HG03432 (cell line): Measurements from ENCODE around the gene ADNP.
A peak's percentile ranks its signal among the peaks of the same experiment; 100 is the strongest.
"Not testable (repeated sequence)": the region's sequence is repeated elsewhere in the genome, so short reads cannot be mapped to it uniquely, and the experiment has no call there.

Experiments used
- ATAC-seq: cut with Tn5 transposase; IDR thresholded peaks from one replicate; pipeline ENCODE4 v1.9.1; 2021; ENCODE audit warnings: mild to moderate bottlenecking, moderate library complexity; ENCODE audit not compliant: unreplicated experiment

The ADNP gene

GRCh38 chr20:50931306-50932015 lies at the start of gene ADNP:
Gene ADNP (minus strand): TSS chr20:50931437. CDS start chr20:50903996, 27,441 bp downstream.
- peak; percentile 68 for ATAC-seq

- no peak for ATAC-seq
Measured at GRCh38 chr20:50980071-50980681, 48.9 kb upstream of the ADNP start.

- not testable (repeated sequence) for ATAC-seq
Measured at GRCh38 chr20:50978533-50978932, 47.3 kb upstream of the ADNP start.

GRCh38 chr20:50977066-50978021 lies 46.1 kb upstream of the ADNP start:
- no peak for ATAC-seq

GRCh38 chr20:50975701-50976330 lies 44.6 kb upstream of the ADNP start:
- no peak for ATAC-seq

GRCh38 chr20:50969912-50970311 lies 38.7 kb upstream of the ADNP start:
- no peak for ATAC-seq

- no peak for ATAC-seq
Measured at GRCh38 chr20:50969435-50969834, 38.2 kb upstream of the ADNP start.

- ATAC-seq: no peak
Measured at GRCh38 chr20:50968289-50968688, 37.1 kb upstream of the ADNP start.

DNA sequence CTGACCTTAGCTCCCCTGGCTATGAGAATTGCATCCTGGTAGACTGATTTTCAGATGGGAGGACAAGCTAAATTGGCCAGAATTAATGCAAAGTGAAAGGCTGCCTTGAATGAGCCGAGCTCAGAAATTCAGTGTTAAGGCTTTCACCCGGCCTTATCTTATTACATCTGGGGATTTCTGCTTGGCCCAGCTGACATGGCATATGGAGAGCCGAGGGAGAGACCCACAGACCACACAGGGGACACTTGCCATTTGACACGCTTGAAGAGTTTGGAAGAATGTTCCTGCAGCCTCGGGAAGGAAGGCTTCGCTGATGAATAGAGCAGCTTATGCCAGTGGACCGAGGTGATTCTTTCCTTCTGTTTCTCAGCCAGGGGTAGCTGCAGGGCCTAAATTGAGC lies 36.3 kb upstream of the ADNP start:
- no peak for ATAC-seq

DNA sequence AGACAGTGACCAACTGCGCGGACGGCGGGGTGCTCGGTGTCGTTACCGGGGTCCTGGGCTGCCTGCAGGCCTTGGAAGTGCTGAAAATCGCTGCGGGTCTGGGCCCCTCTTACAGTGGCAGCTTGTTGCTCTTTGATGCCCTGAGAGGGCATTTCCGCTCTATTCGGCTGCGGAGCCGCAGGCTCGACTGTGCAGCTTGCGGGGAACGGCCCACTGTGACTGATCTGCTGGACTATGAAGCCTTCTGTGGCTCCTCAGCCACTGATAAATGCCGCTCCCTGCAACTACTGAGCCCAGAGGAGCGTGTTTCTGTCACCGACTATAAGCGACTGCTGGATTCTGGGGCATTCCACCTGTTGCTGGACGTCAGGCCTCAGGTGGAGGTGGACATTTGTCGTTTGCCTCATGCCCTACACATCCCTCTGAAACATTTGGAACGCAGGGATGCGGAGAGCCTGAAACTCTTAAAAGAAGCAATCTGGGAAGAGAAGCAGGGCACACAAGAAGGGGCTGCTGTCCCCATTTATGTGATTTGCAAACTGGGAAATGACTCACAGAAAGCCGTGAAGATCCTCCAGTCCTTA lies 28.4 kb upstream of the ADNP start:
- no peak for ATAC-seq

- peak; percentile 71 for ATAC-seq
Measured at GRCh38 chr20:50958615-50959542, 27.6 kb upstream of the ADNP start, which contains the start of gene MOCS3. Gene MOCS3 (plus strand): TSS chr20:50958818. CDS start chr20:50958843, 25 bp downstream.

DNA sequence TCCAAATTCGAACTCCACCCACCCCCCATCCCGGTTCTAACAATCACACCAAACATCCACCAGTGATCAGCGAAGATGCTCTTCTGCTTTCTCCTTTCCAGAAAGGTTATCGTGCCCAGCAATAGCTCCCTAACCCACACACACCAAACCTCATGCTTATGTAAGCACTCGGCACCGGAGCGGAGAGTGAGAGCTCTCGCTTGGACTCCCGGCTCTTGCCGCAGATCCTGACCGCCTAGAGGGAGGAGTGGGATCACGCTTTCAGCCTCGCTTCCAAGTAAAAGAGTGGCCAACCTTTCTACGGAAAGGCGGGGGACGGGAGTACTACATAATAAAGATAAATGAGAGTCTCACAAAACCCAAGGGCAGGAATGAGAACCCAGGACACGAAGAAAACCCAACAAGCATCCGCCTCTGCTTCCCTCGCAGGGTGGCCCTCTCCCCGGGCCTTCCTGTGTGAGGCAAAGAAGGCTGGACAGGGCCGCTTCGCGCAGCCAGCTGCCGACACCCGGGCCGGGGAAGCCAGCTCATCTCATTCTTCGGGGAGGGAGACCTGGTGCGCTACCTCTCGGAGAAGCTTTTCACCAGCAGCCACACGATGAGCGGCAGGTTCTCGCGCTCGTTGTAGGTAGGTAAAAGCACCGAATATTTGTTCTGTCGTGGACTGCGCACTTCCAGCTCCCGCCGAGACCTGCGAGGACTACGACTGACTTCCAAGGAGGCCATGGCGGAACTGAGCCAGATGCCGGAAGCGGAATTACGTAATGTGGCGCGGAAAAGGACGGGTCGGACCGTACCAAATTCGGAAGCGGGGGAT lies 26.8 kb upstream of the ADNP start, which contains the start of gene DPM1:
TSS of gene DPM1 (minus strand) at position 735 of the 817 bp plus-strand sequence. CDS start at position 726, 9 bp downstream.
- peak; percentile 82 for ATAC-seq

DNA sequence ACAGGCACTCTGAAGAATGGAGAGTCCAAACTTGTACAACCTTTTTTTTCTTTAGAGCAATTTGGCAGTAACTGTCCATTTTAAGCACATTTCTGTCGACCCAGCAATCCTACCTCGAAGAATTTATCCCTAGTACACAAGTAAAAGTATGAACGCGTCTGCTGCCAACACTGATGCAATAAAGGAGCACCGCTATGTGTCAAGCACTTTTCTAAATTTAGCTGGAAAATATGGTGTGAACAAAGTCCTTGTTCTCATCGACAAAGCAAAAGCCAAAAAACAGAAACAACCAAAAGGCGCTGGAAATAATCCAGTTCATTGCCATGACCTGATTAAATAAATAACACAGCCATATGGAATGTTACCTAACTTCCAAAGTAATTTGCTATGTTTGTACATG lies 26.0 kb upstream of the ADNP start:
- no peak for ATAC-seq

DNA sequence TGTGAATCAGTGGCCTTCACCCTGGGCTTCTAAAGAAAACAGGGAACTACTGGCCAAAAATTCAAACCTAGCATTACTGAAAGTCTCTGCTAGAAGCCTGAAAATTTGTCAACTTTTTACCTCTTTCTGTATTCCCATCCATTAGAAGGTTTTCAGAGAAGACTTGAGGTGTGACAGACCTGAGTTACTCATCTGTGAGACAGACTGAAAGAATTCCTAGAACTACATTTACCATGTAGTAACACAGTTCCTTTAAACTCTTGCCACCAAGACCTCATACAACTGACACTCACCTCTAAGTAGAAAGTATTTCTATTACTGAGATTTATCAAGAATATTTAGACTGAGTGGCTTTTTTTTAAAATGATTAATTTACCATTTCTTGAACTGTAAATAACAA lies 22.6 kb upstream of the ADNP start:
- ATAC-seq: no peak

- no peak for ATAC-seq
Measured at GRCh38 chr20:50953196-50953595, 22.0 kb upstream of the ADNP start.

DNA sequence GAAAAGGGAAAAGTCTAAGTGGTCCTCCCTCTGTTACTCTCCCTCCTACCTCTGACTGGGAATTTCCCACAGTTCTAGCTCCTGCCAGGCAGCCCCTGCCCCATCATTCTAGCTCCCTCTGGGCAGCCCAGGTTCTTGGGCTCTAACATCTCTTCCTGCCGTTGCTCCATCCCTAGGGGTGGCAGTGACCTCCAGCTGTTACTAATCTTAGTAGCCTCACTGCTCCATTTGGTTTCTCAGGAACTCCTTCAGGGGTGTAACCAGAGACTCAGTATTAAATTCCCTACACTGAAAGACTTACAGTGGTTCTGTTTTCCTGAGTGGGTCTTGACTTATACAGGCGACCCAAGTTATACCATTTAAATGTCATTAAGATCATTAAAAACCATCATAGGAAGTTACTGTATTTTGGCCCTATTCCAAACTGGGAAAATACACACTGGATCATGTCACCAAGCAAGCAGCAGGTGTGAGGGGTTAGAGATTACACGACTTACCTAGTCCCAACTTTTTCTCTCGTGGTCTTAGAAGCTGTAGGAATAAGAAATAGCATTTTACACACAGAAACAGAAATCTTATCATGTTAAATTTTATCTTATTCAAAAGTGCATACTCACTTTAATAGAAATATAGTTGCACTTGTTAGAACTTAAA lies 17.0 kb upstream of the ADNP start:
- no peak for ATAC-seq

DNA sequence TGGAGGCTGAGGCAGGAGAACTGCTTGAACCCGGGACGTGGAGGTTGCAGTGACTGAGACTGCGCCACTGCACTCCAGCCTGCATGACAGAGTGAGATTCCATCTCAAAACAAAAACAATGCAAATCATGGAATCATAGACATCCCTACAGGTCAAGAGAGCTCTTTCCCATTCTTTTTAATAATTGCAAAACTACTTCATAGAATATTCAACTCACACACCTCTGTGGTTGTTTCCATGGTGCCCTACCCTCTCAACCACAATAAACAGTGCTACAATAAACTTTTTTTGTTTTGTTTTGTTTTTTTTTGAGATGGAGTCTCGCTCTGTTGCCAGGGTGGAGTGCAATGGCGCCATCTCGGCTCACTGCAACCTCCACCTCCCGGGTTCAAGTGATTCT lies 11.8 kb upstream of the ADNP start:
- no peak for ATAC-seq

DNA sequence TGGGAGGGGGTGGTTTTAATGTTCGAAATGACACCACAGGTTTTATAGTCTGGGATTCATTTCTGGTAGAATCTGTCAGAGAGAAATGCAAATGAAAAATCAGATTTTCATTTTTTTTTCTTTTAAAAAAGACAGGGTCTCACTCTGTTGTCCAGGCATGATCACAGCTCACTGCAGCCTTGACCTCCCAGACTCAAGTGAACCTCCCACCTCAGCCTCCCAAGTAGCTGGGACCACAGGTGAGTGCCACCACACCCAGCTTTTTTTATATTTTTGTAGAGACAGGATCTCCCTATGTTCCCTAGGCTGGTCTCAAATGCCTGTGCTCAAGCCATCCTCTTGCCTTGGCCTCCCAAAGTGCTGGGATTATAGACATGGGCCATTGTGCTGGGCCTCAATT lies 2.4 kb upstream of the ADNP start:
- ATAC-seq: no peak
